H7 (cell line): Measurements from ENCODE around the gene ORM1. TPM values are rescaled to one million over a fixed set of nuclear protein-coding genes. Genes with fewer than 3 reads are reported as not detected.

ENCODE experiments used
- DNase-seq: peaks from one replicate; pipeline ENCODE4 v3.0.0; 2012
- H3K27me3 ChIP-seq: 2 replicates; pipeline ENCODE4 v1.6.0; 2011; ENCODE audit warnings: mild to moderate bottlenecking, low read length; ENCODE audit not compliant: control insufficient read depth, insufficient read depth
- H3K36me3 ChIP-seq: replicated peaks from 2 replicates; pipeline ENCODE4 v1.5.1; 2011; ENCODE audit warnings: low read length; ENCODE audit not compliant: control insufficient read depth, insufficient read depth
- H3K4me3 ChIP-seq: 2 replicates; pipeline ENCODE4 v1.5.1; 2011; ENCODE audit warnings: low read depth, mild to moderate bottlenecking, control low read depth, low read length, moderate library complexity; ENCODE audit not compliant: insufficient read depth
- total RNA-seq: library from RNA; depleted of rRNA; stranded (reverse); fragments of >200 nt; shearing (Covaris generic); gene quantifications from 2 replicates; pipeline ENCODE4 v1.2.3, GENCODE V29; 2014

Gene ORM1
- total RNA-seq, 1 experiment from 2014 or later, result not detected

DNA sequence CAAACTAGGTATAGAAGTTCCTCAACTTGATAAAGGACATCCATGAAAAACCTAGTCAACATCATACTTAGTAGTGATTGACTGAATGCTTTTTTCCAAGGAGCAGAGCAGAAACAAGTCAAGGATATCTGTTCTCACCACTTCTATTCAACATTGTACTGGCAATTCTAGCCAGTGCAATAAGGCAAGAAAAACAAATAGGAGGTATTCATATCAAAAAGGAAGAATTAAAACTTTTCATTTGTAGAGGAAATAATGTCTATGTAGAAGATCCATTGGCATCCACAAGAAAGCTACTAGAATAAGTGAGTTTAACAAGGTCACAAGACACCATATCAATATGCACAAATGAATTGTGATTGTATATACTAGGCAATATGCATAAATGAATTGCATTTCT, 28.2 kb upstream of the ORM1 start:
- H3K27me3 ChIP-seq, result no peaks in the 10 kb centered on the region
- H3K4me3 ChIP-seq, result no peak overlapping the region
- H3K36me3 ChIP-seq, result peaks cover 5% of the 10 kb centered on the region
- no peak for DNase-seq

DNA sequence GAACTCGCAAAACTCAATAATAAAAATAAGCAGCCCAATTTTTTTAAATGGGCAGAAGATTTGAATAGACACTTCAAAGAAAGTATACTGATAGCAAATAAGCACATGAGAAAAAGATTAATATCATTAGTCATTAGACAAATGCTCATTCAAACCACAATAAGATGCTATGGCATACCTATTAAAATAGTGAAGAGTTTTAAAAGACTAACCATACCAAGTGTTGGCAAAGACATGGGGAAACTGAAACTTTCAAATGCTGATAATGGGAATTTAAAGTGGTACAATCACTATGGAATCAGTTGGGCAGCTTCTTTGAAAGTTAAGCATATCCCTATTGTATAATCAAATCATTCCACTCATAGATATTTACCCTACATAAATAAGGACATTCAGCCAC, 26.6 kb upstream of the ORM1 start:
- no peak for DNase-seq
- no peak overlapping the region for H3K4me3 ChIP-seq
- H3K27me3 ChIP-seq, result no peaks in the 10 kb centered on the region
- peaks cover 5% of the 10 kb centered on the region for H3K36me3 ChIP-seq

DNA sequence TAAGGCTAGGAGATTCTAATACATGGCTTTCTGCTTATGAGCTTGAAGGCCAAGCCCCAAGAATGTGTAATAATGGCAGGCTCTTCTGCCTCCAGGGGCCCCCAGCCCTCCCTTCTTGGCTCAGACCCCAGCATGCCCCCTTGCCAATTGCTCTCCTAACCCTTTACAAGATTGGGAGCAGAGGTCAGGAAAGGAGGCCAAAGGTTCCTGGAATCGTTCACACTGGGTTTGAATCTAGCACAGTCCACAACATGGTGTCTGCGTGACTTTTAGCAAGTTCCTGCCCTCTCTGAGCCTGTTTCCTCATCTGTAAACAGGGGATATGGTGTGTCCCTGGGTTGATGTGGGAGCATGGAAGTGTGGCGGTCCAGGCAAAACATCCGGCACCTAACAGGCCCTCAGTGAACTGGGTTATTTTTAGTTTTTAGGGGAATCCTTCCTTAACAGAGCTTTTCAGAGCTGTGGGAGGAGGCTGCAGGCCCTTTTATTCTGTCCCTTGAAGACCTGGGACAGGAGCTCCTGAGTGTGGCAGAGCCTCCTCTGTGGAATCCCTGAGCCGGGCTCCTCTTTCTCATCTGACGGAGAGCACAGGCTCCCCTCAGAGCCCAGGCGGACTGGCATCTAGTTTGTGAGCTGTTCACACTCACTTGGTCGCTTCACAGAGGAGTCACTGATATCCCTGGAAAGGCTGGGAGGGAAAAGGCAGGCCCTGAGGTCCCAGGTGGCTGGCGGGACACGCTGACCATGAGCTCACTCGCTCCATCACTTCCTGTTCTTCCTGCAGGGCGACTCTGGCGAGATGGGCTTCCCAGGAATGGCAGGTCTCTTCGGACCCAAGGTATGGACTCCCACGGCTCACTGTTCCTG, 23.4 kb upstream of the ORM1 start:
- DNase-seq, result peak; percentile 22
- H3K4me3 ChIP-seq, result no peak overlapping the region
- H3K36me3 ChIP-seq, result peaks cover 1% of the 10 kb centered on the region
- no peaks in the 10 kb centered on the region for H3K27me3 ChIP-seq

DNA sequence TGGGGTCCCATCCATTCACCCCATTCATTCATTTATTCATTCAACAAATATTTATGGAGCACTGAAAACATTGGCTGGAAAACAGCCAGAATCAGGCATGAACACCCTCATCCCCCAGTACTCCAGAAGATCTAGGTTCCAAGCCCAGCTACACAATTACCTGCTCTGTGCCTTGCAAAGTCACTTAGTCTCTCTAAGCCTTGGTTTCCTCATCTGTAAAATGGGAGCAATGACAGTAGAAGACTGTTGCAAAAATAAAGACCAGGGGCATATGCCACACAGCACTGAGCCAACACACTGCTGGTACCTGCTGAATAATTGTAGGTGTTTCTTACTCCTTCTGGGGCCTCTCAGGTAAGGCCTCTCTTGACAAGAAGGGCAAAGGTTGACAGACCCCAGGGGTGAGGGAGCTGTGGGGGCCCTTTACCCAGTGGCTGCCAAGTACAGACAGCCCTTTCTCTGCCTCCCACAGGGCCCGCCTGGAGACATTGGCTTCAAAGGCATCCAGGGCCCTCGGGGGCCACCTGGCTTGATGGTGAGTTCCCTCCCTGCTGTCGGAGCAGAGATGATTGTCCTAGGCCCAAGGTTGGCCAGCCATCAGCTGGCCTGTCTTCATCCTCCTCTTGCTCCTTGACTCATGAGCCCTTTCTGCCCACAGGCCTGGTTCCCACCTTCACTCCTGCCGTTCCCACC, 22.6 kb upstream of the ORM1 start:
- Histone ChIP-seq H3K36me3 (peaks cover 1% of the 10 kb centered on the region), H3K4me3 (no peak overlapping the region), H3K27me3 (no peaks in the 10 kb centered on the region)
- DNase-seq, result no peak

DNA sequence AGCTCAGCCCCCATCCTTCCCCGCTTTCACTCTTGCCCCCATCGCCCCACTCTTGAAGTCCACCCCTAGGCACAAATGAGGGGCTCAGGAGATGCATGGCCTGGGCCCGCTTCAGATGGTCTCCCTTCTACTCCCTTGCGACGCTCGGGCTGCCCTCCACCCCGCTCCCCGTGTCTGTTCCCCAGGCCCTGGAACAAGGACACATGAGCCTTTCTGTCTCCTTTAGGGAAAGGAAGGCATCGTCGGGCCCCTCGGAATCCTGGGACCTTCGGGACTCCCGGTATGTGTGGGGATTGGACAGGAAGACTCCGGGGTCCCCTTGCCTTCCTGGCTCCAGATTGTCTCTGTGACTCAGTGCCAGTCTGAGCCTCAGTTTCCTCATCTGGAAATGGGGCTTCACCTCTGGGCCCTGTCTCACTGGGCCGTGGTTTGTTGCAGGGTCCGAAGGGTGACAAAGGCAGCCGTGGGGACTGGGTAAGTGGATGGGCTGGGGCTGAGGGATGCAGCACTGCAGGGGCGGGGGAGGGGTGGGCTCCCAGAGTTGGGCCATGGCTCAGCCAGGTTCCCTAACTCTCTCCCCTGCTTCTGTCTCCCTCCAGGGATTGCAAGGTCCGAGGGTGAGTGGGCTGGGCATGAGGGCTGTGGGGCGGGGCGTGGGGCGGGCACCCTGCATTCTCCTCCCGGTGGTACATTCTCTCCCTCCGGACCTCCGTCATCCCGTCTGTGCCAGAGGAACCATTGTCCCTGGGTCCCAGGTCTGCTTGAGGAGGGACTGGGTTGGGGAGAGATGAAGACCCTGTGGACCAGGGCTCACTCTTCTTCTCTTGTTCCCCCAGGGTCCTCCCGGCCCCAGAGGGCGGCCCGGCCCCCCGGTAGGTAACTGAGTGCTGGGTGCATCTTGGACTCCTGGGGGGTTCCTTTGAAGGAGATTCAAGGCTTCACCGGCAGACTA, 21.8 kb upstream of the ORM1 start:
- H3K4me3 ChIP-seq, result no peak overlapping the region
- H3K36me3 ChIP-seq, result no peaks in the 10 kb centered on the region; the same call in 1 of the 2 replicates
- DNase-seq, result peak; percentile 55
- no peaks in the 10 kb centered on the region for H3K27me3 ChIP-seq

DNA sequence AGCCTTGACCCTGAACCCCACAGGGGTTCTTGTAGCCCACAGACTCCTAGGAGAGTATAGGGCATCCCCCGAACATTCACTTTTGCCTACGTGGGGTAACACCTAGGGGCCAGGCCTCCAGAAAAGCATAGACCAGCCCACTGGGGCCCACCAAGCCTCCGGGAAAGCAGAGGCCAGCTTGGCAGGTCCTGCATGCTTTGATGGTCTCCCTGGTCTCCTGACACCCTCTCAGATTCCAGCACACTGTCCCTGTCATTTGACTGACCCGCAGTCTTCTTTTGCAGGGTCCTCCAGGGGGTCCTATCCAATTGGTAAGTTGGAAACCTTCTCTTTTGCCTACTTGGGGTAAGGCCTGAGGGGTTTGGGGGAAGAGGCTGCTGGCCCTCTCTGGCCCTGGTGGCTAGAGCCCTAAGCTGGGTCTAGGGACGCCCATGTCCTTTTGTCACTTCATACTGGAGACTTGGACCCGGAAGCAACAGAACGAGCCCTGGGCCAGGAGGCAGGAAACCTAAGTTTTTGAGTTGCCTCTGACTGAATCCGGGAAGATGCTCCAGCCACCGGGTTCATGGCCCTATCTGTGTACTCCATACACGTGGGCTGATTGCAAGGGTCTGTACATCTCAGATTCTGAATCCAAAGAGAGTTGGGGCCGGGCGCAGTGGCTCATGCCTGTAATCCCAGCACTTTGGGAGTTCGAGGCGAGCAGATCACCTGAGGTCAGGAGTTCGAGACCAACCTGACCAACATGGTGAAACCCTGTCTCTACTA, 20.9 kb upstream of the ORM1 start:
- DNase-seq, result peak; percentile 8
- H3K4me3 ChIP-seq, result no peak overlapping the region
- H3K36me3 ChIP-seq, result peaks cover 2% of the 10 kb centered on the region
- H3K27me3 ChIP-seq, result no peaks in the 10 kb centered on the region

DNA sequence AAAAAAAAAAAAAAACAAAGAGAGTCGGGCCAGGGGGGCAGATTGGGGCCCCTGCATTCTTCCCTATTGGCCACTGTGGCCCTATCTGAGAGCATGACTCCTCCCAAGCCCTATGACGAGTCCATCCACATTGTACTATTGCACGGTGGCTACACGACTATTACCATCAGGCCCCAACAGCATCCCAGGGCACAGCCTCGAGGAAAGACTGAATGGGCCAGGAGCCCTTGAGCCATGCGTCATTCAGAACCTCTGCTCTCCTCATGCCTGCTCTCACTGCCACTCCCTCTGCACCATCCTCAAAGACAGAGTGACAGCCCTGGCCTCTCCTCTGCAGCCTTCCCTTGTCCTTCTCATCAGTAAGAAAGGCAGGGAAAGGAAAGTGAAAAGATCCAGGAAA, 20.2 kb upstream of the ORM1 start:
- peak; percentile 20 for DNase-seq
- peaks cover 2% of the 10 kb centered on the region for H3K36me3 ChIP-seq
- no peaks in the 10 kb centered on the region for H3K27me3 ChIP-seq

DNA sequence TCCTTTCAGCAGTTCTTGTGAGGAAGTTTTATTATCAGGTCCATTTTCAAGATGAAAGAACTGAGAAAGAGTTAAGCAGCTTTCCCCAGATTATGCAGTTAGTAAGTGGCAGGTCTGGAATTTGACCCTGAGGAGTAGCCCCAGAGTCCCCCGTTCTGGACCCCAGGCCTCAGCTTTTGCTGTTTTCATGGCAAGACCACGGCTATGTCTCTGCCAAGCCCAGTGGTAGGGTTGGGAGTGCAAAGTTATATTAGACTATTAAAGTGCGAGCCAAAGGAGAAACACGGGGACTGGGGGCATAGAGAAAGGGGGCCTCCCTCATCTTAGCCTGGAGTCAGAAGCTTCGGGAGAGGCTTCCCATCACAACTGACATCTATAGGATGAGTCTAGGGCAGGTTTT, 19.3 kb upstream of the ORM1 start:
- DNase-seq, result no peak
- Histone ChIP-seq H3K27me3 (no peaks in the 10 kb centered on the region), H3K36me3 (peaks cover 2% of the 10 kb centered on the region), H3K4me3 (no peak overlapping the region)

More for the DNA sequence above, 20.2 kb upstream of the ORM1 start:
- no peak overlapping the region for H3K4me3 ChIP-seq

DNA sequence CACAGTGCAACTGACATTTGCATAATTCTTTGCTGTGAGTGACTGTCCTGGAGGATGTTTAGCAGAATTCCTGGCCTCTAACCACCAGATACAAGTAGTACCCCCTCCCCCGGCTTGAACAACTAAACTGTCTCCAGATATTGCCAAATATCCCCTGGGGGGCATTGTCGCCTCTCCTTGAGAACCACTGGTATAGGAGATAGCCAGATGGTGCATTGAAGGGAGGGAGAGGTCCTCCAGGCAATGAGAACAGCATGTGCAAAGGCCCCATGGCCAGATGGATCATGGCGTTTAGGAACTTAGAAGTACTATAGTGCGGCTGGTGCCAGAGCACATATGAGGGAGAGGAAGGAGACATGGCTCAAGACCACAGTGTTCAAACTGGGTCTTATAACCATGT, 18.9 kb upstream of the ORM1 start:
- Histone ChIP-seq H3K36me3 (peaks cover 2% of the 10 kb centered on the region), H3K27me3 (no peaks in the 10 kb centered on the region), H3K4me3 (no peak overlapping the region)
- peak; percentile 4 for DNase-seq

DNA sequence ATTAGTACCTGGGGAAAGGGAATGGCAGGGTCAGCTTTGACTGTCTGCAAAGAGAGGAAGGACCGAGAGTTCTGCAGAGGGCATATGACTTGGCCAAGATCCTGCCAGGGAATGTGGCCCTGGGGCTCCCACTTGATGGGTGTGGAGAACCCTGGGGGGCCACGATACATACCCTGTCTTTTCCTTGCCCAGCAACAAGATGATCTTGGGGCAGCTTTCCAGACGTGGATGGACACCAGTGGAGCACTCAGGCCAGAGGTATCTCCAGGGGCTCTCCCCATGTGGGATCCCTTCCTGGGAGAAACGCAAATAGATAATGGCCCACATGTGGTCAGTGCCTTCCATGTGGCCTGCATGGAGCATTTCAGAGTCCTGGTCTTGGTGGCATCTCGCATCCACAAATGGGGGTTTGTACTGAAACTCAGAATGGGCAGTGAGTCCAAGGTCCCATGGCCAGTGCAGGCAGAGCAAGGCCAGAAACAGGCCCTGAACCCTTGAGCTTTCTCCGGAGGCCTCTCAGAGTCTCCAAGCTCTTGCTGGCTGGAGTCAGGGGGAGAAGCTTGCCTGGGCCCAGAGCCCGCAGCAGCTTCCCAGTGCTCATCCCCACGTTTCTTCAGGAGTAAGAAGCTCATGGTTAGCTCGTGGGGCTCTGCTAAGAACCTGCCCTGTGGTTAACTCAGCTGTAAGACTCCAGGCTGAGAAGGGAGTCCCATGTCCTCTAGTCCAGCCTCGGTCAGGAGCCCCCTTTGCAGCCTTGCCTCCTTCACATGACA, 18.3 kb upstream of the ORM1 start:
- H3K4me3 ChIP-seq, result no peak overlapping the region
- no peaks in the 10 kb centered on the region for H3K27me3 ChIP-seq
- H3K36me3 ChIP-seq, result peaks cover 2% of the 10 kb centered on the region
- DNase-seq, result peak; percentile 14

DNA sequence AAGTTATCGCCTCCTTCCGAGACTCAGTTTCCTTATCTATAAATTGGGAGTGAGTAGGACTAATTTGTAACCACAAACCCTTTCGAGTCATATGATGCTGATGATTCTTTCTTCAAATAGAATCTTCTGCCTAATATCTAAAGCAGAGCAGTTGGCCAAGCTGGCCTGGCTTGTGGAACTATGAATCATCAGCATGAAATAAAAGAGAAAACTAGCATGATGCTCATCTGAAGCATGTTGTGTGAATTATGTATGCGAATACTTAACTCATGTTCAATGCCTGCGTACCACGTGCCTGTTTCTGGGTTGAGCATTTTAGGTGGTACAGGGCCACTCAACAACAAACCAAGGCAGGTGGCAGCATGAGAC, 15.0 kb upstream of the ORM1 start:
- Histone ChIP-seq H3K4me3 (no peak overlapping the region), H3K36me3 (peaks cover 2% of the 10 kb centered on the region), H3K27me3 (no peaks in the 10 kb centered on the region)
- no peak for DNase-seq

DNA sequence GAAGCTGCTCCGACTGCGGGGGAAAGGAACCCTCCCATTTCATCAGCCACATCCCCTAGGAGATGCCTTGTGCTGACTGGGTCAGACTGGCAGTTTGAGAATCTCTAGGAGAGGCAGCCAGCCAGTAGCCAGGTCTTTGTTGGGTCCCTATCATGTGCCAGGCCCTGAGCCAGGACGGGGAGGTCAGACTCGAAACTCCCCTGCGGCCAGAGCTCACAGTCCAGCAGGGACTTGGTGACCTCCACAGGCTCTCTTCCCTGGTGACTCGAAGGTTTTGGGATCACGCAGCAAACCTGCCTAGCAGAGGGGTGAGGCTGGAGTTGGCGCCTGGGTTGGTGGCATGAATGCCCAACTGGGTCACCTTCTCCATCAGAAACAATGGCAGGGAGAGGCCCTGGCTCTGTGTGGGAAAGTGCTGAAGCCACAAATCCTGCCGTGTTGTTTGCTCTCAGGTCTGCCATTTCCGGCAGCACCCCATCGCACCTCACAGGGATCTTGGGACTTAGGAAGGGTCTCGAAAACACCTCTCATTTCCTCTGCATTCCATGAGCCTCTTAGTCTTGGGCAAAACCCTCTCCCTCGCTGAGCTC, 14.4 kb upstream of the ORM1 start:
- Histone ChIP-seq H3K36me3 (peaks cover 2% of the 10 kb centered on the region), H3K4me3 (no peak overlapping the region), H3K27me3 (no peaks in the 10 kb centered on the region)
- DNase-seq, result no peak

DNA sequence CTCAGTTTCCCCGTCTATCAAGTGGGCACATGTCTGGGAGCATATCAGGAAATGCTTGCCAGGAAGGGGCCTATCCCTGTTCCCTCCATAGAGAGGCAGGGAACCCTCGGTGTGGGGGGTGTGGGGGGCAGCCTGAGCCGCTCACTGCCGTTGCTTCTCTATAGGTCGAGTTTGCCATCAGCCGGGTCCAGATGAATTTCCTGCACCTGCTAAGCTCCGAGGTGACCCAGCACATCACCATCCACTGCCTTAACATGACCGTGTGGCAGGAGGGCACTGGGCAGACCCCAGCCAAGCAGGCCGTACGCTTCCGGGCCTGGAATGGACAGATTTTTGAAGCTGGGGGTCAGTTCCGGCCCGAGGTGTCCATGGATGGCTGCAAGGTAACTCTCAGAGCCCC, 13.8 kb upstream of the ORM1 start:
- Histone ChIP-seq H3K27me3 (no peaks in the 10 kb centered on the region), H3K36me3 (peaks cover 2% of the 10 kb centered on the region), H3K4me3 (no peak overlapping the region)
- DNase-seq, result no peak
